Keratinocyte (primary cell): Measurements from ENCODE around the gene KMT2C. TPM values are rescaled to one million over a fixed set of nuclear protein-coding genes. Genes with fewer than 3 reads are reported as not detected.
A peak's percentile ranks its signal among the peaks of the same experiment; 100 is the strongest.
"Not testable (repeated sequence)": the region's sequence is repeated elsewhere in the genome, so short reads cannot be mapped to it uniquely, and the experiment has no call there.

ENCODE experiments used
- DNase-seq: peaks from one replicate; pipeline ENCODE4 v3.0.0-alpha.2; 2011; ENCODE audit warnings: low read depth, missing footprints, low spot score
- FAIRE-seq: peaks from 2 replicates; lab custom pipeline; 2011; peaks lifted over from hg19 to GRCh38; lab: Jason Lieb, UNC
- H2AFZ ChIP-seq: 2 replicates; pipeline ENCODE4 v1.6.0; 2012; ENCODE audit warnings: low read length, control low read depth, inconsistent platforms; ENCODE audit not compliant: control insufficient read depth
- H3K27ac ChIP-seq: 2 replicates; pipeline ENCODE4 v1.5.1; 2011; ENCODE audit warnings: low read length; ENCODE audit not compliant: control insufficient read depth, insufficient read depth
- H3K27me3 ChIP-seq: 3 replicates; pipeline ENCODE4 v1.6.0; 2011; ENCODE audit warnings: low read length; ENCODE audit not compliant: control insufficient read depth, insufficient read depth; ENCODE audit errors: extremely low read depth
- H3K36me3 ChIP-seq, 2 experiments: 2 replicates in 1 of 2; 3 replicates in 1 of 2; pipeline ENCODE4 v1.5.1; 2011; ENCODE audit warnings: low read length in 2 of 2, mild to moderate bottlenecking in 1 of 2; ENCODE audit not compliant: control insufficient read depth in 2 of 2, insufficient read depth in 2 of 2; ENCODE audit errors: extremely low read depth in 1 of 2
- H3K4me1 ChIP-seq: 3 replicates; pipeline ENCODE4 v1.5.1; 2011; ENCODE audit warnings: low read length; ENCODE audit not compliant: control insufficient read depth, insufficient read depth; ENCODE audit errors: extremely low read depth
- H3K4me2 ChIP-seq: 3 replicates; pipeline ENCODE4 v1.6.0; 2011; ENCODE audit warnings: low read depth, low read length; ENCODE audit not compliant: control insufficient read depth, insufficient read depth; ENCODE audit errors: extremely low read depth
- H3K4me3 ChIP-seq, 3 experiments: fragments of 200-600 bp in 1 of 3; sonication (generic) in 1 of 3; 2 replicates in 2 of 3; 3 replicates in 1 of 3; pipeline ENCODE4 v1.5.1; 2011 to 2016; ENCODE audit warnings: low read length in 3 of 3, mild to moderate bottlenecking in 3 of 3, control low read depth in 2 of 3, inconsistent platforms in 1 of 3, low read depth in 1 of 3, mixed read lengths in 1 of 3, mixed run types in 1 of 3, moderate library complexity in 1 of 3; ENCODE audit not compliant: control insufficient read depth in 2 of 3, insufficient read depth in 2 of 3; ENCODE audit errors: extremely low read depth in 1 of 3
- H3K79me2 ChIP-seq: 2 replicates; pipeline ENCODE4 v1.6.0; 2012; ENCODE audit warnings: low read length; ENCODE audit not compliant: control insufficient read depth, insufficient read depth
- H3K9ac ChIP-seq: 3 replicates; pipeline ENCODE4 v1.6.0; 2011; ENCODE audit warnings: low read length; ENCODE audit not compliant: control insufficient read depth, insufficient read depth; ENCODE audit errors: extremely low read depth
- H3K9me1 ChIP-seq: 3 replicates; pipeline ENCODE4 v1.6.0; 2011; ENCODE audit warnings: low read length; ENCODE audit not compliant: control insufficient read depth, insufficient read depth; ENCODE audit errors: extremely low read depth
- H3K9me3 ChIP-seq: 2 replicates; pipeline ENCODE4 v1.5.1; 2012; ENCODE audit warnings: low read depth, low read length; ENCODE audit not compliant: control insufficient read depth
- H4K20me1 ChIP-seq: 3 replicates; pipeline ENCODE4 v1.6.0; 2011; ENCODE audit warnings: low read length; ENCODE audit not compliant: control insufficient read depth, insufficient read depth; ENCODE audit errors: extremely low read depth
- CTCF ChIP-seq, 3 experiments: IDR thresholded peaks in 1 of 3; conservative IDR thresholded peaks in 1 of 3; optimal IDR thresholded peaks in 1 of 3; 2 replicates in 2 of 3; 3 replicates in 1 of 3; pipeline versions ENCODE3 to v1.5.1; 2011; ENCODE audit warnings: low read length in 3 of 3, mild to moderate bottlenecking in 3 of 3, moderate library complexity in 2 of 3, control low read depth in 1 of 3, inconsistent platforms in 1 of 3; ENCODE audit not compliant: insufficient read depth in 2 of 3; ENCODE audit errors: extremely low read depth in 1 of 3
- EZH2 ChIP-seq: IDR thresholded peaks from one replicate; pipeline ENCODE4 v1.6.1; 2012; ENCODE audit warnings: inconsistent platforms, mild to moderate bottlenecking, low read length, moderate library complexity
- dilution Hi-C: fragments of 300-500 bp; cut with MboI; formaldehyde crosslinking; loops from one replicate; pipeline ENCODE4 v1.7.0; 2020; ENCODE audit warnings: low sequenced_read_pairs; ENCODE audit not compliant: extremely low pct_ligation_motif_present
- polyA plus RNA-seq, 5 experiments: library from polyadenylated mRNA; depleted of rRNA in 3 of 5; stranded (reverse) in 3 of 5; stranded (forward) in 1 of 5; unstranded in 1 of 5; fragments of >200 nt; gene quantifications; 1 replicate in 1 of 5; 2 replicates in 3 of 5; 3 replicates in 1 of 5; pipeline versions ENCODE4 v1.2.1 to v1.2.3, GENCODE V29; 2011 to 2012; ENCODE audit warnings: missing spikeins in 2 of 5, low read depth in 1 of 5, low replicate concordance in 1 of 5

Gene KMT2C
- polyA plus RNA-seq, 1 donor (not counting 4 experiments of a cell fraction or from before 2014, with no cell fraction given) = 8.5 TPM

DNA sequence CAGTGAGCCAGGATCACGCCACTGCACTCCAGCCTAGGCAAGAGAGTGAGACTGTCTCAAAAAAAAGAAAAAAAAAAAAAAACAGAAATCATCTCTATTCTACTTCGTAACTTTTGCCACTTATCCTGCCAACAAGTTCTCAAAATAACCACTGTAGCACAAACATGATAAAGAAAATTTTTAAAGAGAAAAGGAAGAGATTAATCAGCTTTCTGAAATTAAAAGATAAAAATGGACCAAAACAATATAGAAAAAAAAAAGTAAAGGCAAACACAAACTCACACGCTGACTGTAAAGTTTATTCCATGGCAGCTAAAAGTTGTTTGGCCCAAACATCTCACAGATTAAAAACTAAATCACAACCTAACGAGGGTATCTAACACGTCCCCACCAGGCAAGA lies 5.7 kb downstream of the KMT2C start:
- H2AFZ ChIP-seq, H4K20me1 ChIP-seq, dilution Hi-C loops: not testable (repeated sequence)

GRCh38 chr7:152424348-152425108 lies 11.3 kb downstream of the KMT2C start:
- Histone ChIP-seq H3K4me1 (peaks cover 4% of the 10 kb centered on the region), H3K27me3 (no peaks in the 10 kb centered on the region), H3K9me3 (no peaks in the 10 kb centered on the region), H3K79me2 (peaks cover 96% of the 10 kb centered on the region), H2AFZ (no peak overlapping the region), H3K4me3 (no peak overlapping the region), H3K36me3 (no peaks in the 10 kb centered on the region), H3K9ac (no peak overlapping the region), H3K27ac (no peak overlapping the region), H4K20me1 (peaks cover 4% of the 10 kb centered on the region), H3K4me2 (no peak overlapping the region), H3K9me1 (peaks cover 3% of the 10 kb centered on the region)
- DNase-seq (no peak), FAIRE-seq (peak; percentile 51)
- no peak for TF ChIP-seq EZH2
- no peak for TF ChIP-seq CTCF (optimal IDR thresholded peaks at IDR 0.05 in 1 of 3, IDR thresholded peaks at IDR 0.05 in 1 of 3, conservative IDR thresholded peaks at IDR 0.05 in 1 of 3; ENCODE audit: extremely low read depth in 1 of 3, insufficient read depth in 2 of 3, low read length in 3 of 3)
- dilution Hi-C loops = no loop called here

More for the DNA sequence above, 5.7 kb downstream of the KMT2C start:
- DNase-seq, H3K9me1 ChIP-seq, H3K9ac ChIP-seq, H3K4me3 ChIP-seq, H3K27ac ChIP-seq, H3K4me2 ChIP-seq, H3K27me3 ChIP-seq, H3K4me1 ChIP-seq, H3K36me3 ChIP-seq, H3K9me3 ChIP-seq: not testable (repeated sequence)
- peaks cover 93% of the 10 kb centered on the region for H3K79me2 ChIP-seq
- FAIRE-seq = peak; percentile 64

DNA sequence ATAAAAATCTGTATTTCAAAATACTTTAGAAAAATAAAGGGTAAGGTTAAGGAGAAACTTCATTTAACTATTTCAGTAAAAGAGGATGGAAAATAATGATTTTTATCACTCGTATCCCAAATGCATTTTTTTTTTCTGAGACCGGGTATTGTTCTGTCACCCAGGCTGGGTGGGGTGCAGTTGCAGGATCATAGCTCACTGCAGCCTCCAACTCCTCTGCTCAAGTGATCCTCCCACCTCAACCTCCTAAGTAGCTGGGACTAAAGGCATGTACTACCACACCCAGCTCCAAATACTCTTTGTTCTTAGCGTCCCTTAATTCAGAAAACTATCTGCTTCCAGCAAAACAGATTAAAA lies 11.8 kb downstream of the KMT2C start:
- Histone ChIP-seq H3K27me3 (no peaks in the 10 kb centered on the region), H3K4me2 (no peak overlapping the region), H3K36me3 (no peaks in the 10 kb centered on the region), H3K79me2 (peaks cover 95% of the 10 kb centered on the region), H3K4me1 (peaks cover 4% of the 10 kb centered on the region), H2AFZ (no peak overlapping the region), H3K9me1 (peaks cover 3% of the 10 kb centered on the region), H4K20me1 (peaks cover 4% of the 10 kb centered on the region), H3K9ac (no peak overlapping the region), H3K27ac (no peak overlapping the region), H3K9me3 (no peaks in the 10 kb centered on the region), H3K4me3 (no peak overlapping the region)
- dilution Hi-C loops = no loop called here
- no peak for TF ChIP-seq CTCF (optimal IDR thresholded peaks at IDR 0.05 in 1 of 3, IDR thresholded peaks at IDR 0.05 in 1 of 3, conservative IDR thresholded peaks at IDR 0.05 in 1 of 3; ENCODE audit: extremely low read depth in 1 of 3, insufficient read depth in 2 of 3, low read length in 3 of 3)
- no peak for TF ChIP-seq EZH2
- DNase-seq (no peak), FAIRE-seq (no peak)

- H3K4me1 ChIP-seq, H3K9me1 ChIP-seq, FAIRE-seq, H3K27ac ChIP-seq, H3K36me3 ChIP-seq, dilution Hi-C loops, H3K9me3 ChIP-seq, H3K27me3 ChIP-seq, H3K4me3 ChIP-seq, DNase-seq, H2AFZ ChIP-seq, H3K4me2 ChIP-seq, H3K9ac ChIP-seq, H4K20me1 ChIP-seq: not testable (repeated sequence)
- H3K79me2 ChIP-seq = peaks cover 95% of the 10 kb centered on the region
Measured at GRCh38 chr7:152423171-152423570, 12.6 kb downstream of the KMT2C start.
